GM19452 (cell line): ENCODE measurements around the gene SAMD3.
"Not testable (repeated sequence)": the region's sequence is repeated elsewhere in the genome, so short reads cannot be mapped to it uniquely, and the experiment has no call there.

Experiments
- ATAC-seq: cut with Tn5 transposase; IDR thresholded peaks from one replicate; pipeline ENCODE4 v1.9.1; 2021; ENCODE audit not compliant: unreplicated experiment

Gene SAMD3

GRCh38 chr6:130212215-130212874 lies 10.4 kb downstream of the SAMD3 start:
- ATAC-seq, result no peak

- no peak for ATAC-seq
Measured at GRCh38 chr6:130211691-130212090, 11.1 kb downstream of the SAMD3 start.

DNA sequence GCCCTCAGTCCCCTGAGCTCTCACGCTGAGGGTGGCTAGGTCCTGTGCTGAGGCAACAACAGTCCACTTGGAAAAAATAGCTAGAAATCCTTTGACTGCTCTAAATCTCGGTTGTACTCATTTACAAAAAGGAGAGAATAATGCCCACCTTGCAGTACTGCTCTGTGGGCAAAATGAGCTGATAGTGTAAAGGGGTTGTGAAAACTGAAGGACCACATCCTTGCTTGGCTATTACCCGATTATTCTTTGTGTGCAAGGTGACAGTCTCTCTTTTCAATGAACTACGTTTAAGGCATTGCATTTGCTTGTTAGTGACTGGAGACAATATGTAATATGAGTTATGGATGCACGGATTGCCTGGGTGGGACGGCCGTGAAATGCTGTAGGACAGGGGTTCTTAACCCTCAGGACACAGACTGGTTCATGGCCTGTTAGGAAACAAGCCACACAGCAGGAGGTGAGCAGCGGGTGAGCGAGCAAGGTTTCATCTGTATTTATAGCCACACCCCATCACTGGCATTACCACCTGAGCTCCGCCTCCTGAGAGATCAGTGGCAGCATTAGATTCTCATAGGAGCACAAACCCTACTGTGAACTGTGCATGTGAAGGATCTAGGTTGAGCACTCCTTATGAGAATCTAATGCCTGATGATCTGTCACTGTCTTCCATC lies 14.6 kb downstream of the SAMD3 start:
- no peak for ATAC-seq

- no peak for ATAC-seq
Measured at GRCh38 chr6:130206479-130206878, 16.3 kb downstream of the SAMD3 start.

- ATAC-seq, result no peak
Measured at GRCh38 chr6:130204322-130204721, 18.4 kb downstream of the SAMD3 start.

- ATAC-seq, result no peak
Measured at GRCh38 chr6:130203370-130203769, 19.4 kb downstream of the SAMD3 start.

- no peak for ATAC-seq
Measured at GRCh38 chr6:130202782-130203181, 20.0 kb downstream of the SAMD3 start.

DNA sequence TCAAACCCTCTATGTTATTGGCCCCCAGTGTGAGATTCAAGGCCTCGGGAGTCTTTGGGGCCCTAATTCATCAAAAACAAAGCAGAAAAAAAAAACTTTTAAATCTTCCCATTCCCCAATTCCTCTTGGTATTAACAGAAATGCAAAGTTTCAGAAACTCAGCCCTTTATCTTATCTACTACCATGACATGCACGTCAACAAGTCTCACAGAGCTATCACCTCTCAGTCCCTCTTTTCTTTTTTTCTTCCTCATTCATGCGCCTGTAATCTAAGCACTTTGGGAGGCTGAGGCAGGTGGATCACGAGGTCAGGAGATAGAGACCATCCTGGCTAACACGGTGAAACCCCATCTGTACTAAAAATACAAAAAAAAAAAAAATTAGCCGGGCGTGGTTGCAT lies 22.7 kb downstream of the SAMD3 start:
- no peak for ATAC-seq

GRCh38 chr6:130198483-130199035 lies 24.2 kb downstream of the SAMD3 start:
- no peak for ATAC-seq

- ATAC-seq, result not testable (repeated sequence)
Measured at GRCh38 chr6:130197816-130198482, 24.8 kb downstream of the SAMD3 start.

GRCh38 chr6:130194434-130194833 lies 28.3 kb downstream of the SAMD3 start:
- not testable (repeated sequence) for ATAC-seq

DNA sequence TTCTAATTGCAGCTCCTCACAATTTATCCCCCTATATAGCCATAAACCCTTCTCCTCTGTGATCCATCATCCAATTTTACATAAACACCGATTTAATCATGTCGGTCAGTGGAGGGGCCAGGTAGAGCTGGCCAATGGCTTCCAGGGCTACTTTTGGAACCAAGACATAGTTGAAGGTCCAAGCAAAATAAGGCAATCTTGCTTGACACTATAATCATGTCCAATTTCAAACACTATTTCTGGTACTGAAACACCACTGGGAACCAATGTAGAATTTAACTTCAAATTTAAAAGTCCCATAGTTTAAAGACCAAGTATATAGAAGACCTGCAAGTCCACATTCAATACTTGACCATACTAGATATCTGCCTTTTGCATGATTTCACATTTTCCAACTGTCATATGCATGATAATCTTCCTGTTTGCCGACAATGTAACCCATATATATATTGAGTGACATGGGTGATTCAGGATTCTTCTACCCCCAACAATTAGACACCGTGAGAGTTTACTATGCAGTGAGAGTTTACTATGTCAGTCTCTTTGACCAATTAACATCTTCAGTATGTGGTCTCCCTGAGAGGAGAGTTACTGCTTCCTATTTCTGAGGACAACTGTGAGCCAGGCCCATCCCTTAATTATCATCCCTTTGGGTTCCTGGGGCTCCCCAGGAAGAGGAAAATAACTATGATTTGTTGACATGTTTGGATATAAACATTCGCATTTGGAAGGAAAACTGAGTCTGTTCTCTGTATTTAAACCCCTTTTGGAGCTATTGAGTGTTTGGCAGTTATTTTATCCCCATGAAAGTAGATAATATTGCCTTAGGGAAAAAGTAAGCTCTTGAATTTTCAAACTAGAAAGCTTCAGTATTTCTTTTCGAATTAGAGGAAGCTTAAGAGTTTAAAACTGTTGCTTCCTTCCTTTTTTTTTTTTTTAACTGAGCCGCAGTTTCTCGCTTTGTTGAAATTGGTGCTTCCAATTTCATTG lies 31.8 kb downstream of the SAMD3 start:
- ATAC-seq, result no peak

GRCh38 chr6:130189531-130190397 lies 33.0 kb downstream of the SAMD3 start:
- no peak for ATAC-seq

- ATAC-seq, result no peak
Measured at GRCh38 chr6:130188207-130188899, 34.4 kb downstream of the SAMD3 start.

- no peak for ATAC-seq
Measured at GRCh38 chr6:130187335-130188206, 35.2 kb downstream of the SAMD3 start.

DNA sequence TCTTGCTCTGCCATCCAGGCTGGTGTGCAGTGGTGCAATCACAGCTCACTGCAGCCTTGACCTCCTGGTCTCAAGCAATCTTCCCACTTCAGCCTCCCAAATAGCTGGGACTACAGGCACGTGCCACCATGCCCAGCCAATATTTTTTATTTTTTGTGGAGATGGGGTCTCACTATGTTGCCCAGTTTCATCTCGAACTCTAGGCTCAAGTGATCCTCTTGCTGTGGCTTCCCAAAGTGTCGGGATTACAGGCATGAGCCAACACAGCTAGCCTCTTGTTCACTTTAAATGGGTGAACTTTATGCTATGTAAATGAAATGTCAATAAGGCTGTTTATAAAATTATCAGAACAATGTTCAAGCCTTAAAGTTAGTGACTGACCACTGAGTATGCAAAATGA lies 37.1 kb downstream of the SAMD3 start:
- no peak for ATAC-seq

GRCh38 chr6:130183271-130184222 lies 39.2 kb downstream of the SAMD3 start:
- ATAC-seq, result no peak
